Suprapubic skin (tissue), 4 donors: Measurements from ENCODE around the gene SLC11A1. TPM values are rescaled to one million over a fixed set of nuclear protein-coding genes. Genes with fewer than 3 reads are reported as not detected.

ENCODE experiments used
- DNase-seq, 2 donors: peaks; one replicate each; pipeline ENCODE4 v3.0.0-alpha.2; 2019; ENCODE audit warnings: low spot score in 2 of 2
- H3K27ac ChIP-seq: fragments of 200-600 bp; sonication (generic); one replicate; pipeline ENCODE4 v1.5.1; 2019
- H3K27me3 ChIP-seq: fragments of 200-600 bp; sonication (generic); one replicate; pipeline ENCODE4 v1.5.1; 2019
- H3K36me3 ChIP-seq: fragments of 200-600 bp; sonication (generic); one replicate; pipeline ENCODE4 v1.5.1; 2019
- H3K4me1 ChIP-seq: fragments of 200-600 bp; sonication (generic); one replicate; pipeline ENCODE4 v1.5.1; 2019
- H3K4me3 ChIP-seq: fragments of 200-600 bp; sonication (generic); one replicate; pipeline ENCODE4 v1.5.1; 2019; ENCODE audit warnings: mild to moderate bottlenecking
- H3K9me3 ChIP-seq: fragments of 200-600 bp; sonication (generic); one replicate; pipeline ENCODE4 v1.5.1; 2019
- CTCF ChIP-seq, 2 donors: fragments of 200-600 bp in 1 of 2; fragments of 450-650 bp in 1 of 2; sonication (generic) in 1 of 2; IDR thresholded peaks; one replicate each; pipeline ENCODE4 v1.5.1; 2016 to 2019; ENCODE audit warnings: antibody characterized with exemption in 2 of 2, mild to moderate bottlenecking in 1 of 2, moderate library complexity in 1 of 2
- EP300 ChIP-seq: sonication (generic); formaldehyde crosslinking; IDR thresholded peaks from one replicate; pipeline ENCODE4 v1.6.1; 2017; ENCODE audit warnings: antibody characterized with exemption
- POLR2A ChIP-seq, 2 donors: fragments of 450-650 bp; IDR thresholded peaks; one replicate each; pipeline ENCODE4 v1.6.1; 2017; ENCODE audit warnings: antibody characterized with exemption in 2 of 2, mild to moderate bottlenecking in 2 of 2, moderate library complexity in 2 of 2
- POLR2AphosphoS5 ChIP-seq, 3 donors: sonication (generic); formaldehyde crosslinking; IDR thresholded peaks; one replicate each; pipeline ENCODE4 v1.6.1; 2017; ENCODE audit warnings: antibody characterized with exemption in 3 of 3
- WGBS: methylation state at CpG from one replicate; pipeline ENCODE4 v1.1.5; 2018; 5-methylcytosine and 5-hydroxymethylcytosine counted together
- total RNA-seq, 4 donors: library from RNA; depleted of rRNA; stranded (reverse); fragments of >200 nt; gene quantifications; one replicate each; pipeline ENCODE4 v1.1.0, GENCODE V29; 2016

Gene SLC11A1
- total RNA-seq, 4 donors from 2014 or later = 0.78 to 16.1 (median 7.6) TPM

- Histone ChIP-seq H3K4me3 (no peak overlapping the region), H3K36me3 (no peaks in the 10 kb centered on the region), H3K4me1 (peaks cover 2% of the 10 kb centered on the region), H3K9me3 (no peaks in the 10 kb centered on the region), H3K27ac (no peak overlapping the region), H3K27me3 (no peaks in the 10 kb centered on the region)
- WGBS = 59% methylated on average over 4 of the region's 4 CpGs
- DNase-seq = no peak
- TF ChIP-seq POLR2AphosphoS5 (IDR thresholded peaks at IDR 0.05) (no peak), CTCF (IDR thresholded peaks at IDR 0.05) (no peak), EP300 (no peak), POLR2A (IDR thresholded peaks at IDR 0.05) (no peak)
Measured at GRCh38 chr2:218374795-218375194, 7.3 kb upstream of the SLC11A1 start.

GRCh38 chr2:218375212-218375611, 6.9 kb upstream of the SLC11A1 start:
- H3K36me3 ChIP-seq = no peaks in the 10 kb centered on the region
- H3K27me3 ChIP-seq = no peaks in the 10 kb centered on the region
- WGBS = 14% methylated on average over 2 of the region's 2 CpGs
- DNase-seq = no peak
- H3K27ac ChIP-seq = no peak overlapping the region
- TF ChIP-seq POLR2A (IDR thresholded peaks at IDR 0.05) (no peak), CTCF (IDR thresholded peaks at IDR 0.05) (no peak), EP300 (no peak), POLR2AphosphoS5 (IDR thresholded peaks at IDR 0.05) (no peak)
- H3K9me3 ChIP-seq = no peaks in the 10 kb centered on the region
- no peak overlapping the region for H3K4me3 ChIP-seq
- H3K4me1 ChIP-seq = peaks cover 2% of the 10 kb centered on the region

- Histone ChIP-seq H3K27ac (no peak overlapping the region), H3K9me3 (no peaks in the 10 kb centered on the region), H3K27me3 (no peaks in the 10 kb centered on the region), H3K36me3 (no peaks in the 10 kb centered on the region), H3K4me3 (no peak overlapping the region), H3K4me1 (peaks cover 6% of the 10 kb centered on the region)
- 87% methylated on average over 5 of the region's 5 CpGs for WGBS
- DNase-seq = no peak
- TF ChIP-seq CTCF (IDR thresholded peaks at IDR 0.05) = no peak
- no peak for TF ChIP-seq POLR2A (IDR thresholded peaks at IDR 0.05)
- no peak for TF ChIP-seq POLR2AphosphoS5 (IDR thresholded peaks at IDR 0.05)
- TF ChIP-seq EP300 = no peak
Measured at GRCh38 chr2:218378053-218378452, 4.0 kb upstream of the SLC11A1 start.

GRCh38 chr2:218382785-218383184, 712 bp downstream of the SLC11A1 start:
- Histone ChIP-seq H3K27ac (no peak overlapping the region), H3K4me3 (peak overlapping the region; percentile 26), H3K9me3 (no peaks in the 10 kb centered on the region), H3K27me3 (no peaks in the 10 kb centered on the region), H3K36me3 (no peaks in the 10 kb centered on the region), H3K4me1 (peaks cover 23% of the 10 kb centered on the region)
- TF ChIP-seq POLR2A (IDR thresholded peaks at IDR 0.05) = no peak
- no peak for TF ChIP-seq POLR2AphosphoS5 (IDR thresholded peaks at IDR 0.05)
- no peak for TF ChIP-seq CTCF (IDR thresholded peaks at IDR 0.05)
- no peak for TF ChIP-seq EP300
- no peak for DNase-seq
- WGBS = 89% methylated on average over 3 of the region's 6 CpGs

GRCh38 chr2:218383892-218384519, 1.9 kb downstream of the SLC11A1 start:
- H3K4me3 ChIP-seq = peak overlapping the region; percentile 26
- no peaks in the 10 kb centered on the region for H3K27me3 ChIP-seq
- WGBS = 67% methylated on average over 10 of the region's 10 CpGs
- no peak for DNase-seq
- H3K9me3 ChIP-seq = no peaks in the 10 kb centered on the region
- no peaks in the 10 kb centered on the region for H3K36me3 ChIP-seq
- no peak for TF ChIP-seq POLR2AphosphoS5 (IDR thresholded peaks at IDR 0.05)
- no peak for TF ChIP-seq CTCF (IDR thresholded peaks at IDR 0.05)
- TF ChIP-seq POLR2A (IDR thresholded peaks at IDR 0.05) = no peak
- no peak for TF ChIP-seq EP300
- H3K27ac ChIP-seq = no peak overlapping the region
- H3K4me1 ChIP-seq = peaks cover 25% of the 10 kb centered on the region
